Naive B cell (primary cell): ENCODE results near the gene MAN1A1. TPM values are rescaled to one million over a fixed set of nuclear protein-coding genes. Genes with fewer than 3 reads are reported as not detected.
"Not testable (repeated sequence)": the region's sequence is repeated elsewhere in the genome, so short reads cannot be mapped to it uniquely, and the experiment has no call there.

Experiments
- ATAC-seq, 2 donors: fragments of 150-1000 bp; cut with Tn5 transposase; 2 replicates each; pipeline ENCODE4 v1.10.0; 2021; ENCODE audit warnings: low read depth in 2 of 2, mild to moderate bottlenecking in 2 of 2, moderate library complexity in 2 of 2
- DNase-seq: peaks from one replicate; pipeline ENCODE4 v3.0.0; 2022
- H3K27ac Mint-ChIP-seq, 6 donors: one replicate each; pipeline ENCODE4 v1.8.0; 2020 to 2022; ENCODE audit warnings: mild to moderate bottlenecking in 6 of 6, mixed read lengths in 6 of 6, moderate library complexity in 5 of 6, inconsistent platforms in 2 of 6
- H3K27me3 Mint-ChIP-seq, 3 donors: one replicate each; pipeline ENCODE4 v1.8.0; 2021 to 2022; ENCODE audit warnings: mixed read lengths in 3 of 3, mild to moderate bottlenecking in 1 of 3
- H3K36me3 Mint-ChIP-seq, 2 donors: one replicate each; pipeline ENCODE4 v1.8.0; 2020 to 2022; ENCODE audit warnings: mixed read lengths in 2 of 2, inconsistent platforms in 1 of 2, mild to moderate bottlenecking in 1 of 2
- H3K4me1 Mint-ChIP-seq, 3 donors: one replicate each; pipeline ENCODE4 v1.8.0; 2020 to 2022; ENCODE audit warnings: mixed read lengths in 3 of 3, inconsistent platforms in 1 of 3, mild to moderate bottlenecking in 1 of 3, moderate library complexity in 1 of 3
- H3K4me3 Mint-ChIP-seq, 8 donors: one replicate each; pipeline ENCODE4 v1.8.0; 2020 to 2022; ENCODE audit warnings: mild to moderate bottlenecking in 8 of 8, mixed read lengths in 8 of 8, moderate library complexity in 8 of 8, inconsistent platforms in 2 of 8
- H3K9me3 Mint-ChIP-seq, 7 donors: one replicate each; pipeline ENCODE4 v1.8.0; 2020 to 2022; ENCODE audit warnings: mixed read lengths in 7 of 7, mild to moderate bottlenecking in 5 of 7, inconsistent platforms in 2 of 7, moderate library complexity in 1 of 7
- polyA plus RNA-seq, 6 donors: library from polyadenylated mRNA; unstranded; fragments of 300-500 nt; fragmentation: Illumina TruSeq; gene quantifications; one replicate each; pipeline ENCODE4 v1.2.3, GENCODE V29; 2021; ENCODE audit warnings: low read depth in 6 of 6

The MAN1A1 gene
- 10 to 100 TPM; 14.2 to 23.1 (median 19.0) TPM for polyA plus RNA-seq

- Mint-ChIP-seq H3K36me3 (no peaks in the 10 kb centered on the region), H3K9me3 (no peaks in the 10 kb centered on the region), H3K27me3 (no peaks in the 10 kb centered on the region), H3K4me1 (peaks cover 44 to 63% (median 59%) of the 10 kb centered on the region in 3 donors), H3K4me3 (peak within 1 kb of the TSS; percentile 85 to 96 (median 94)), H3K27ac (peak within 1 kb of the TSS; percentile 92 to 95 (median 94))
- DNase-seq = peak; percentile 95
- peak; percentile 81 to 83 for ATAC-seq
Observed at GRCh38 chr6:119349361-119350201, at the start of gene MAN1A1. TSS of gene MAN1A1 (minus strand) at chr6:119349761. CDS start at chr6:119349065, 696 bp downstream.

- DNase-seq (peak; percentile 62), ATAC-seq (peak; percentile 85 to 89)
- Mint-ChIP-seq H3K9me3 (peaks cover 4 to 47% (median 13%) of the 10 kb centered on the region in 7 donors), H3K27me3 (peaks cover 13 to 19% (median 16%) of the 10 kb centered on the region in 3 donors), H3K4me1 (peaks cover 19 to 25% (median 20%) of the 10 kb centered on the region in 3 donors), H3K27ac (peak overlapping the region in 1 of 6 donors; percentile 55), H3K4me3 (peak overlapping the region in 2 of 8 donors; percentile 5 to 22), H3K36me3 (peaks cover 6 to 9% of the 10 kb centered on the region in 2 donors)
Observed at GRCh38 chr6:119395192-119395591, 45.6 kb upstream of the MAN1A1 start.

GRCh38 chr6:119390247-119390793 is 40.8 kb upstream of the MAN1A1 start:
- Mint-ChIP-seq H3K4me1 (peaks cover 15 to 16% (median 15%) of the 10 kb centered on the region in 3 donors), H3K27me3 (peaks cover 5 to 8% (median 5%) of the 10 kb centered on the region in 3 donors), H3K36me3 (peaks cover 11 to 12% of the 10 kb centered on the region in 2 donors), H3K4me3 (no peak overlapping the region), H3K9me3 (peaks cover 0 to 38% (median 8%) of the 10 kb centered on the region in 7 donors), H3K27ac (peak overlapping the region in 1 of 6 donors; percentile 65)
- ATAC-seq (no peak), DNase-seq (no peak)

- Mint-ChIP-seq H3K4me1 (no peaks in the 10 kb centered on the region), H3K4me3 (no peak overlapping the region), H3K36me3 (peaks cover 22 to 23% of the 10 kb centered on the region in 2 donors), H3K27ac (no peak overlapping the region), H3K9me3 (peaks cover 0 to 59% (median 21%) of the 10 kb centered on the region in 7 donors), H3K27me3 (no peaks in the 10 kb centered on the region)
- no peak for ATAC-seq
- no peak for DNase-seq
Observed at GRCh38 chr6:119385994-119386393, 36.4 kb upstream of the MAN1A1 start.

- ATAC-seq (no peak), DNase-seq (no peak)
- H3K27me3 Mint-ChIP-seq = no peaks in the 10 kb centered on the region
- H3K4me3 Mint-ChIP-seq = peak overlapping the region in 1 of 8 donors; percentile 54
- H3K9me3 Mint-ChIP-seq = peaks cover 9 to 75% (median 30%) of the 10 kb centered on the region in 7 donors
- no peaks in the 10 kb centered on the region for H3K4me1 Mint-ChIP-seq
- peaks cover 29 to 37% of the 10 kb centered on the region in 2 donors for H3K36me3 Mint-ChIP-seq
- peak overlapping the region in 4 of 6 donors; percentile 1 to 51 (median 19) for H3K27ac Mint-ChIP-seq
Observed at GRCh38 chr6:119384444-119384843, 34.9 kb upstream of the MAN1A1 start.

- Mint-ChIP-seq H3K36me3 (peaks cover 26% of the 10 kb centered on the region in 2 donors), H3K27ac (no peak overlapping the region), H3K4me1 (no peaks in the 10 kb centered on the region), H3K9me3 (peaks cover 9 to 58% (median 30%) of the 10 kb centered on the region in 7 donors), H3K4me3 (no peak overlapping the region), H3K27me3 (no peaks in the 10 kb centered on the region)
- ATAC-seq (no peak), DNase-seq (no peak)
Observed at GRCh38 chr6:119379809-119380208, 30.2 kb upstream of the MAN1A1 start.

GRCh38 chr6:119377043-119377442 is 27.5 kb upstream of the MAN1A1 start:
- Mint-ChIP-seq H3K36me3 (peaks cover 18 to 23% of the 10 kb centered on the region in 2 donors), H3K9me3 (peaks cover 9 to 43% (median 25%) of the 10 kb centered on the region in 7 donors)
- not testable (repeated sequence) for ATAC-seq, H3K27me3 Mint-ChIP-seq, DNase-seq, H3K4me3 Mint-ChIP-seq, H3K4me1 Mint-ChIP-seq, H3K27ac Mint-ChIP-seq

GRCh38 chr6:119370080-119370479 is 20.5 kb upstream of the MAN1A1 start:
- ATAC-seq = no peak
- peaks cover 0 to 7% (median 2%) of the 10 kb centered on the region in 7 donors for H3K9me3 Mint-ChIP-seq
- H3K27ac Mint-ChIP-seq = no peak overlapping the region
- no peak for DNase-seq
- peaks cover 8 to 33% of the 10 kb centered on the region in 2 donors for H3K36me3 Mint-ChIP-seq
- peaks cover 0 to 3% (median under 1%) of the 10 kb centered on the region in 3 donors for H3K4me1 Mint-ChIP-seq
- no peak overlapping the region for H3K4me3 Mint-ChIP-seq
- H3K27me3 Mint-ChIP-seq = no peaks in the 10 kb centered on the region

GRCh38 chr6:119368921-119369320 is 19.4 kb upstream of the MAN1A1 start:
- Mint-ChIP-seq H3K27me3 (no peaks in the 10 kb centered on the region), H3K27ac (no peak overlapping the region), H3K9me3 (peaks cover 0 to 7% (median 2%) of the 10 kb centered on the region in 7 donors), H3K36me3 (peaks cover 15 to 37% of the 10 kb centered on the region in 2 donors), H3K4me3 (no peak overlapping the region), H3K4me1 (peaks cover 0 to 4% (median 0%) of the 10 kb centered on the region in 3 donors)
- no peak for ATAC-seq
- DNase-seq = no peak

- H3K4me1 Mint-ChIP-seq = peaks cover 13 to 23% (median 22%) of the 10 kb centered on the region in 3 donors
- H3K9me3 Mint-ChIP-seq = peaks cover 0 to 7% (median 0%) of the 10 kb centered on the region in 7 donors
- no peak overlapping the region for H3K27ac Mint-ChIP-seq
- DNase-seq (no peak), ATAC-seq (no peak)
- no peak overlapping the region for H3K4me3 Mint-ChIP-seq
- no peaks in the 10 kb centered on the region for H3K27me3 Mint-ChIP-seq
- peaks cover 15 to 17% of the 10 kb centered on the region in 2 donors for H3K36me3 Mint-ChIP-seq
Observed at GRCh38 chr6:119361209-119361608, 11.6 kb upstream of the MAN1A1 start.

- DNase-seq (no peak), ATAC-seq (no peak)
- peaks cover 9 to 11% of the 10 kb centered on the region in 2 donors for H3K36me3 Mint-ChIP-seq
- H3K9me3 Mint-ChIP-seq = peaks cover 0 to 7% (median 0%) of the 10 kb centered on the region in 7 donors
- H3K27me3 Mint-ChIP-seq = no peaks in the 10 kb centered on the region
- peak overlapping the region in 3 of 6 donors; percentile 22 to 84 (median 29) for H3K27ac Mint-ChIP-seq
- peak overlapping the region in 2 of 8 donors; percentile 50 to 69 for H3K4me3 Mint-ChIP-seq
- peaks cover 17 to 27% (median 25%) of the 10 kb centered on the region in 3 donors for H3K4me1 Mint-ChIP-seq
Observed at GRCh38 chr6:119360262-119360915, 10.8 kb upstream of the MAN1A1 start.

GRCh38 chr6:119355890-119356289 is 6.3 kb upstream of the MAN1A1 start:
- DNase-seq (no peak), ATAC-seq (no peak)
- H3K9me3 Mint-ChIP-seq = no peaks in the 10 kb centered on the region
- H3K27ac Mint-ChIP-seq = peak overlapping the region in 1 of 6 donors; percentile 73
- no peaks in the 10 kb centered on the region for H3K27me3 Mint-ChIP-seq
- no peaks in the 10 kb centered on the region for H3K36me3 Mint-ChIP-seq
- no peak overlapping the region for H3K4me3 Mint-ChIP-seq
- H3K4me1 Mint-ChIP-seq = peaks cover 37 to 56% (median 48%) of the 10 kb centered on the region in 3 donors

- H3K4me3 Mint-ChIP-seq = peak overlapping the region in 7 of 8 donors; percentile 3 to 69 (median 56)
- no peaks in the 10 kb centered on the region for H3K36me3 Mint-ChIP-seq
- H3K4me1 Mint-ChIP-seq = peaks cover 30 to 49% (median 45%) of the 10 kb centered on the region in 3 donors
- H3K27me3 Mint-ChIP-seq = no peaks in the 10 kb centered on the region
- ATAC-seq = peak; percentile 62 to 65
- peak; percentile 33 for DNase-seq
- H3K27ac Mint-ChIP-seq = peak overlapping the region in 3 of 6 donors; percentile 15 to 79 (median 73)
- no peaks in the 10 kb centered on the region for H3K9me3 Mint-ChIP-seq
Observed at GRCh38 chr6:119355157-119355556, 5.6 kb upstream of the MAN1A1 start.
